HG02970 (cell line): ENCODE results near the gene RAB44.

Experiments used
- ATAC-seq: cut with Tn5 transposase; IDR thresholded peaks from one replicate; pipeline ENCODE4 v1.9.1; 2021; ENCODE audit warnings: mild to moderate bottlenecking, moderate library complexity, moderate number of reproducible peaks; ENCODE audit not compliant: unreplicated experiment, low FRiP score

RAB44 gene

GRCh38 chr6:36765594-36766398 is 68.2 kb downstream of the RAB44 start:
- ATAC-seq, result no peak

GRCh38 chr6:36766399-36766945 is 68.8 kb downstream of the RAB44 start:
- no peak for ATAC-seq

- no peak for ATAC-seq
Observed at GRCh38 chr6:36769183-36769675, 71.6 kb downstream of the RAB44 start.

- no peak for ATAC-seq
Observed at GRCh38 chr6:36769676-36770499, 72.3 kb downstream of the RAB44 start.

- no peak for ATAC-seq
Observed at GRCh38 chr6:36771145-36771544, 73.5 kb downstream of the RAB44 start.

GRCh38 chr6:36772397-36772796 is 74.8 kb downstream of the RAB44 start:
- ATAC-seq, result no peak

GRCh38 chr6:36774331-36774730 is 76.7 kb downstream of the RAB44 start:
- ATAC-seq, result no peak

GRCh38 chr6:36776167-36776566 is 78.5 kb downstream of the RAB44 start:
- no peak for ATAC-seq

GRCh38 chr6:36777801-36778200 is 80.2 kb downstream of the RAB44 start:
- ATAC-seq, result no peak

- ATAC-seq, result no peak
Observed at GRCh38 chr6:36779227-36779626, 81.6 kb downstream of the RAB44 start.

- ATAC-seq, result no peak
Observed at GRCh38 chr6:36780442-36781177, 83.0 kb downstream of the RAB44 start.

GRCh38 chr6:36781669-36782068 is 84.0 kb downstream of the RAB44 start:
- ATAC-seq, result no peak
